Activated T-helper 2 cell treated with anti-CD3 and anti-CD28 coated beads, Interferon-gamma antibody, Interleukin-2, Interleukin-4, amounts not matched to agents 10 μg/mL and 5 μg/mL and 100 μg/mL, durations not matched to agents 14 hours and 24 hours and 36 hours (primary cell): Measurements from ENCODE around the gene DLD. TPM values are rescaled to one million over a fixed set of nuclear protein-coding genes. Genes with fewer than 3 reads are reported as not detected.
A peak's percentile ranks its signal among the peaks of the same experiment; 100 is the strongest.

ENCODE experiments used
- DNase-seq: peaks from one replicate; pipeline ENCODE4 v3.0.0; 2021; ENCODE audit warnings: low spot score
- H3K27ac Mint-ChIP-seq: one replicate; pipeline ENCODE4 v1.8.0; 2021; ENCODE audit warnings: mixed read lengths
- H3K27me3 Mint-ChIP-seq: one replicate; pipeline ENCODE4 v1.8.0; 2021; ENCODE audit warnings: low read depth, mixed read lengths
- H3K36me3 Mint-ChIP-seq: one replicate; pipeline ENCODE4 v1.8.0; 2021; ENCODE audit warnings: low read depth, mixed read lengths
- H3K4me1 Mint-ChIP-seq: one replicate; pipeline ENCODE4 v1.8.0; 2021; ENCODE audit warnings: low read depth, mixed read lengths
- H3K4me3 Mint-ChIP-seq: one replicate; pipeline ENCODE4 v1.8.0; 2021; ENCODE audit warnings: low read depth, mild to moderate bottlenecking, moderate library complexity, mixed read lengths
- H3K9me3 Mint-ChIP-seq: one replicate; pipeline ENCODE4 v1.8.0; 2021; ENCODE audit warnings: mixed read lengths
- intact Hi-C: fragments of 100-400 bp; cut with micrococcal nuclease; formaldehyde crosslinking; loops from one replicate; pipeline ENCODE4 v1.15.1; 2023
- total RNA-seq: library from RNA; stranded (reverse); gene quantifications from 2 replicates; pipeline ENCODE4 v1.2.3, GENCODE V29; 2022

DLD gene
- total RNA-seq, 1 donor from 2014 or later: 104 TPM

DNA sequence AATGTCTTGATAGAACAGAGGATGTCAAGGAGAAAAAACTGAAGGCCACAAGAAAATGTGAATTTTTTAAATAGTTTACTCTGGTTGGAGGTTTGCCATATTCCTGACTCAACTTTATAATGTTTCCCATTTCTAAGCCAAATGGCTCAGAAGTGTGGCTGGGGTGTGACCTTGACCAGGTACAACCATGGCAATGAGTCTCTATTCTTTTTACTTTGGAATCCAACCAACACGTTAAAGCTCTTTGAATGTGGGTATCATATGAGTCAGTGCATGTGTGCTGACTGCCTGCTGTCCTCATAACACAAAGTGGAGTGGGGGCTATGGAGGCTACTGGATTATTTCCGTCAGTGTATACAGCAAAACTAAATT, 33.5 kb upstream of the DLD start:
- Mint-ChIP-seq H3K9me3 (no peaks in the 10 kb centered on the region), H3K27ac (peak overlapping the region; percentile 62), H3K4me3 (no peak overlapping the region), H3K27me3 (no peaks in the 10 kb centered on the region), H3K4me1 (peaks cover 23% of the 10 kb centered on the region), H3K36me3 (no peaks in the 10 kb centered on the region)
- intact Hi-C loops: loop anchor here (1.0 kb wide), 1 partner anchor 8 kb away; no protein-coding TSS in a partner anchor
- DNase-seq: no peak

- H3K9me3 Mint-ChIP-seq: no peaks in the 10 kb centered on the region
- no peaks in the 10 kb centered on the region for H3K27me3 Mint-ChIP-seq
- no peaks in the 10 kb centered on the region for H3K36me3 Mint-ChIP-seq
- no peak overlapping the region for H3K27ac Mint-ChIP-seq
- no peak overlapping the region for H3K4me3 Mint-ChIP-seq
- intact Hi-C loops: no loop called here
- DNase-seq: no peak
- peaks cover 23% of the 10 kb centered on the region for H3K4me1 Mint-ChIP-seq
These were observed 32.7 kb upstream of the DLD start for GRCh38 chr7:107858280-107858679.

DNA sequence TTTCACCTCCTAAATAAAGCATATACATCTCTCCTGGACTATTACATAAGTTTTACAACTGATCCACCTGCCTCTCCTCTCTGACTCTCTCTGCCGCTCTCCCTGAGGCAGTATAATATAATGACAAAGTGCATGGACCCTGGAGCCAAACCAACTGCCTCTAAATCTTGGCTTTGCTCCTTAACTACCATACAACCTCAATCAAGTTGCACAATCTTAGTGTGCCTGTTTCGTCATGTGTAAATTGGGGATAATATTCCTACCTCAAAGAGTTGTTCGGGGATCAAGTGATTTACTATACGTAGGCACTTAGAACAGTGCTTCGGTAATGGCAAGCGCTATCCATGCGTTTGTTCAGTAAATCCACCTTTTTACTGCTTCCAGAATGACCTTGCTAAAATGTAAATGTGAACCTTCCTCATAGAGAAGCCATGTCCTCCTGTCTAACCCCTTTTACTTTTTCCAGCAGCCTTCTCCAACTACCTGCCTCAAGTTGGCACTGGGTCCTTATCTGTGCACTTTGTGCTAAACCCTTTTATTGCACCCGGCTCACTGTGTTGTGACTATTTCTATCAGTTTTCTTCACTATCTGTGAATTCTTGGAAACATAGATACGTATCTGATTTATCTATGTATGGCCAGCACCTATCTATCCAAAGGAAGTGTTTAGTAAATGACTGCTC, 30.6 kb upstream of the DLD start:
- H3K27me3 Mint-ChIP-seq: no peaks in the 10 kb centered on the region
- no peaks in the 10 kb centered on the region for H3K9me3 Mint-ChIP-seq
- peaks cover 25% of the 10 kb centered on the region for H3K4me1 Mint-ChIP-seq
- intact Hi-C loops: no loop called here
- H3K36me3 Mint-ChIP-seq: no peaks in the 10 kb centered on the region
- no peak overlapping the region for H3K4me3 Mint-ChIP-seq
- no peak for DNase-seq
- H3K27ac Mint-ChIP-seq: no peak overlapping the region

DNA sequence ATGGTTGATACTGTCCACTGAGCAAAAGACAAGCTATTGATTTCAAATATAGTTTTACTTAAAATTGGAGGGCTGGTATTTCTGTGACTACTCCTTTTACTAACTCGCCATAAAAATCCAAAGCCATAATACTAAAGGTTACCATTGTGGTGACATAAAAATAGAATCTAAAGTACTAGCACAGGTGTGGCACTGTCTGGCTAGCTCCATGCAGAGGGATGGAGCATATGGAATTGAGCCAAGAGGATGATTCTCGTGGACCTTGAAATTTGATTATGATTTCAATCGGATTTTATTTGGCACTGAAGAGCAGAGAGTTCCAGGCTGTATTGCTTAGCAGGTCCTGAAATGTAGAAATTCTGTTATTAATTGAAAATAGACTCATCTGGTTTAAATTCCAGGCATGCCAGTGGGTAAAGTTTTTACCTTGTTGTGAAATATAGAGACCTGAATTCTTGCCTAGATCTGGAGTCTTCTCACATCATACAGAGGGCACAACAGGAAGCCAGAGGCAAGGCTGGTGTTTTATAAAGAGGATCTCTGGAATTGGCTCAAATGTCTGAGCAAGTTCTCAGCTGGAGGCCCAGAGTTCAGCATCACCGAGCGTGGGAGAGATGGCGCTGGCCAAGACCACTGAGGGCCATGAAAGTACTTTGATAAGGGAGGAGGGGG, 29.9 kb upstream of the DLD start:
- H3K27ac Mint-ChIP-seq: no peak overlapping the region
- no peaks in the 10 kb centered on the region for H3K36me3 Mint-ChIP-seq
- intact Hi-C loops: no loop called here
- no peaks in the 10 kb centered on the region for H3K27me3 Mint-ChIP-seq
- H3K4me3 Mint-ChIP-seq: no peak overlapping the region
- peaks cover 29% of the 10 kb centered on the region for H3K4me1 Mint-ChIP-seq
- no peaks in the 10 kb centered on the region for H3K9me3 Mint-ChIP-seq
- DNase-seq: no peak

DNA sequence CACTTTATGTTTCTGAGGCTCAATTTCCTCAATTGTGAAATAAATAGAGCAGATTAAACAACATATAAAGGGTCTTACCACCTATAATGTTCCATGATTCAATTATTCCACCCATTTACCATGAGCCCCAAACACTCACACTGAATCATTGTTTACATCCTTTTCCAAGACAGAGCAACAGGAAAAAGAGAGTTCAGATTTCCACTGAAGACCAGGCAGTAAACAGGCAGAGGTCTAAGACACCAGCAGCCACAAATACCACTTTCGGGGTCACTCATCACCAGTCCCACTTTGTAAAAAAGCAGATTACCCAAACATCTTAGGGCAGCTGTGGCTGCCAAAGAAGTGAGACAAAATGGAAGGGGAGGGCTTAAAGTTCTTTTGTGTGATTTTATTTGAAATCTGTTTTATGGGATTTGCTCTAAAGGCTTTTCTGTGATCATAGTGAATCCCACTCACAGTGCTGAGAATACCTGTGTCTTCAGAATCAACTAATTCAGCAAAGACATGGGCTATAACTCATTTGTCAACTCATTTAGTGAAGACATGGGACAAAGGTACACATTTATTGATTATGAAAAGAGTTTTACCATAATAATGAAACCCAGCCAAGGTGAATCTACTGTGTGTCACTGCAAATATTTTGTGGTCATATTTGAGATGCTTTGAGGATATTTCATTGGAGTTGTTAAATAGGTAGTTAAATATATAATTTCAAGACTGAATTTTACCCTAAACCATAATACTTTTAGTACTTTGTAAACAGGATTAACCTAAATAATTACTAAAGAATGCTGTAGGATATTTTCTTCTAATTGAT, 24.8 kb upstream of the DLD start:
- H3K36me3 Mint-ChIP-seq: no peaks in the 10 kb centered on the region

GRCh38 chr7:107867858-107868466, 23.0 kb upstream of the DLD start:
- H3K4me3 Mint-ChIP-seq: no peak overlapping the region

More for the DNA sequence above, 24.8 kb upstream of the DLD start:
- Mint-ChIP-seq H3K4me3 (no peak overlapping the region), H3K9me3 (no peaks in the 10 kb centered on the region), H3K27me3 (no peaks in the 10 kb centered on the region), H3K4me1 (peaks cover 19% of the 10 kb centered on the region), H3K27ac (peak overlapping the region; percentile 35)
- intact Hi-C loops: loop anchor here (1.0 kb wide), 2 partner anchors 9 to 51 kb away; no protein-coding TSS in a partner anchor
- DNase-seq: no peak

GRCh38 chr7:107870427-107871000, 20.5 kb upstream of the DLD start:
- H3K27me3 Mint-ChIP-seq: no peaks in the 10 kb centered on the region
- H3K36me3 Mint-ChIP-seq: no peaks in the 10 kb centered on the region
- no peak overlapping the region for H3K27ac Mint-ChIP-seq
- H3K4me1 Mint-ChIP-seq: peaks cover 21% of the 10 kb centered on the region
- intact Hi-C loops: loop anchor here (5.0 to 10.0 kb wide), 4 partner anchors 208 to 706 kb away; partner anchors contain the start of genes COG5, DUS4L, HBP1 and SLC26A4
- no peak overlapping the region for H3K4me3 Mint-ChIP-seq
- no peaks in the 10 kb centered on the region for H3K9me3 Mint-ChIP-seq
- no peak for DNase-seq

More at GRCh38 chr7:107867858-107868466, 23.0 kb upstream of the DLD start:
- Mint-ChIP-seq H3K9me3 (no peaks in the 10 kb centered on the region), H3K27ac (no peak overlapping the region), H3K36me3 (no peaks in the 10 kb centered on the region), H3K27me3 (no peaks in the 10 kb centered on the region), H3K4me1 (peaks cover 17% of the 10 kb centered on the region)
- no peak for DNase-seq
- intact Hi-C loops: no loop called here

- Mint-ChIP-seq H3K4me3 (no peak overlapping the region), H3K4me1 (peaks cover 30% of the 10 kb centered on the region), H3K36me3 (no peaks in the 10 kb centered on the region), H3K27ac (no peak overlapping the region), H3K9me3 (no peaks in the 10 kb centered on the region), H3K27me3 (peaks cover 5% of the 10 kb centered on the region)
- DNase-seq: no peak
- intact Hi-C loops: loop anchor here (1.0 to 10.0 kb wide), 5 partner anchors 131 to 709 kb away; partner anchors contain the start of genes COG5, DUS4L, HBP1 and SLC26A4
These were observed 16.9 kb upstream of the DLD start for GRCh38 chr7:107874111-107874510.

DNA sequence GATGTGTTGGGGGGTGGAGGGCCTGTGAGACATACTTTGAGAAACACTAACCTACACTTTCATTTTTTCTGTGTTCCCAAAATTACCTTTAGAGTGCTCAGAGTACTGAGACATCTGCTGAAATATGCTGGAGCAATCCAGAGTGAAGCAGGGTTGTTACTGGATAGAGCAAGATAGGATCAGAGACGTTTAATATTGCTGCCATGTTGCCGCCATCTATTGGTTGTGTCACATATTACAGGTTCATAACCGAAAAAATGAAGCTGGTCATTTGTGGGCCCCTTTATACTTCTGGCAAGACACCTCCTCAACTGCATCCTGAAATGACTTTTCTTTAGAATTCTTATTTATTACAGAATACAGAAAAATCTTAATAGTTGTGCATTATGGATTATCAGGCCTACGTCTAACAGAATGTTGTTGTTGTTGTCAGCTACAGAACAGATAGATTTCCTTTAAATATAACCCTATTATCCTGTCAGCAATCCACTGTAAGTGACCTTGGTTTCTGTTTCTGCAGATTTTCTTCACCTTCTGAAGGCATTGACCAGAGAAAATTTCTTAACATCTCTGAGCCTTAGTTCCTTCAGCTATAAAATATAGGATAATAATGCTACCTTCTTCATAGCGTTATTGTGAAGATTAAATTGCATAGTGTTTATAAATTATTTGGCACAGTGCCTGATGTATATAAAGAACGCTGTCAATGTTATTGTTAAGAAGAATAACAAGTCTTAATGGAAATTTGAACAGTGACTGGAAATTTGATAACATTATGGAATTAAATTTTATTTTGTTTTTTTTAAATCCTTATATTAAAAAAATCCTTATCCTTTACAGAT, 16.2 kb upstream of the DLD start:
- Mint-ChIP-seq H3K27me3 (peaks cover 8% of the 10 kb centered on the region), H3K36me3 (no peaks in the 10 kb centered on the region), H3K9me3 (no peaks in the 10 kb centered on the region), H3K4me1 (peaks cover 37% of the 10 kb centered on the region), H3K4me3 (no peak overlapping the region), H3K27ac (no peak overlapping the region)
- intact Hi-C loops: loop anchor here (1.0 to 10.0 kb wide), 5 partner anchors 132 to 710 kb away; partner anchors contain the start of genes COG5, DUS4L, HBP1 and SLC26A4
- peak; percentile 24 for DNase-seq

DNA sequence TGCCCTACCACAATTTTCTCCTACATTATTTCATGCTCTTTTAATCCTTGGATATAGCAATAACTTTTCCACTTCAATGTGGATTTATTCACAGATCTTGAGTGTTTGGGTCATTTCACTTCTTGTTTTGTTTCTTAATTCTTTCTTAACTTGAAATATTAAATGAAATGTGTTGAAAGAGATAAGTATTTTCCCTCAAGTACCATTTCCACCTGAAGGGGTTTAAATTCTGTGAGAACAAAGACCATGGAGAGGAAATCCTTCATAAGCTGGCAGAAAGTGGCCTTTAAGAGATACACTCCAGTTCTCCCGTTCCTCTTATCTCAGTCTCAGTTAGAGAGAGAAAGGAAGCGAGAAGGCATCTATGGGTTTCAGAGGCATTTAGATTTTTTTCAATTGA, 14.1 kb upstream of the DLD start:
- Mint-ChIP-seq H3K4me3 (no peak overlapping the region), H3K27me3 (peaks cover 13% of the 10 kb centered on the region), H3K4me1 (peaks cover 30% of the 10 kb centered on the region), H3K9me3 (no peaks in the 10 kb centered on the region), H3K27ac (no peak overlapping the region), H3K36me3 (no peaks in the 10 kb centered on the region)
- no peak for DNase-seq
- intact Hi-C loops: loop anchor here (10.0 kb wide), 2 partner anchors 672 to 712 kb away; partner anchors contain the start of gene HBP1

DNA sequence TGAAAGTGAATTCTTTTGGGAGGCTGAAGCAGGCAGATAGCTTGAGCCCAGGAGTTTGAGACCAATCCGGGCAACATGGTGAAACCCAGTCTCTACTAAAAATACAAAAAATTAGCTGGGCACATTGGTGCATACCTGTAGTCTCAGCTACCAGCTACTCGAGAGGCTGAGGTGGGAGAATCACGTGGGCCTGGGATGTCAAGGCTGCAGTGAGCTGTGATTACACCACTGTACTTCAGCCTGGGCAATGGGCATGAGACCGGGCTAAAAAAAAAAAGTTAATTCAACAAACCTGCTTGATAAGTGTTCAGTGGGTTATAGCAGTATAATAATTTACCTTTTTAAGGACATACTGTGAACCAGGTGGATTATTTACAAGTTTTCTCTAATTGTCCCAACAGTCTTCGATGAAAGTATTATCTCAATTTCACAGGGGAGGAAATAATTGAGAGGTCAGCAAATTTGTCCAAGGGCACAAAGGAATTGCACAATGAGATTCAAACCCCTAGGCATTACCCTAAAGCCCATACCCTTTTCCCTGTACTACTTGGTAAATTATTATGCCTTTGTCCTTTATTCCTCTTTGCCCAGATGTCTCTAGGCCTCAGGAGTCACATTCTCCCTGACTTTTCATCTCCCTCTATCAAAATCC, 13.1 kb upstream of the DLD start:
- Mint-ChIP-seq H3K36me3 (no peaks in the 10 kb centered on the region), H3K9me3 (no peaks in the 10 kb centered on the region), H3K27ac (no peak overlapping the region), H3K4me1 (peaks cover 30% of the 10 kb centered on the region), H3K4me3 (no peak overlapping the region), H3K27me3 (peaks cover 20% of the 10 kb centered on the region)
- no peak for DNase-seq
- intact Hi-C loops: loop anchor here (10.0 kb wide), 2 partner anchors 673 to 713 kb away; partner anchors contain the start of gene HBP1
